ENCODE measurements around the gene RNF8. TPM values are rescaled to one million over a fixed set of nuclear protein-coding genes. Genes with fewer than 3 reads are reported as not detected.

RNF8 gene
- total and polyA plus RNA-seq, 2 experiments from 2014 or later, result 38.5 to 49.9 TPM

GRCh38 chr6:37366910-37367309 is 13.1 kb downstream of the RNF8 start:
- H3K27me3 ChIP-seq, result no peaks in the 10 kb centered on the region
- H3K36me3 ChIP-seq, result peaks cover 20% of the 10 kb centered on the region
- TF ChIP-seq CTCF (IDR thresholded peaks at IDR 0.05; ENCODE audit: low read depth, low read length), result no peak
- DNase-seq (ENCODE audit: low read depth in 1 of 2, low spot score in 1 of 2), result no peak
- H3K27ac ChIP-seq, result no peak overlapping the region
- no peak overlapping the region for H3K4me3 ChIP-seq
- peaks cover 39% of the 10 kb centered on the region for H3K4me1 ChIP-seq (ENCODE audit: low read depth)
- no peaks in the 10 kb centered on the region for H3K9me3 ChIP-seq (ENCODE audit: low read depth)

GRCh38 chr6:37368961-37369320 is 15.2 kb downstream of the RNF8 start:
- peaks cover 24% of the 10 kb centered on the region for H3K4me1 ChIP-seq (ENCODE audit: low read depth)
- no peak for DNase-seq (ENCODE audit: low read depth in 1 of 2, low spot score in 1 of 2)
- H3K9me3 ChIP-seq (ENCODE audit: low read depth), result no peaks in the 10 kb centered on the region
- no peak overlapping the region for H3K4me3 ChIP-seq
- no peak overlapping the region for H3K27ac ChIP-seq
- TF ChIP-seq CTCF (IDR thresholded peaks at IDR 0.05; ENCODE audit: low read depth, low read length), result no peak
- peaks cover 39% of the 10 kb centered on the region for H3K36me3 ChIP-seq
- H3K27me3 ChIP-seq, result no peaks in the 10 kb centered on the region

GRCh38 chr6:37369321-37370201 is 15.8 kb downstream of the RNF8 start:
- H3K4me1 ChIP-seq (ENCODE audit: low read depth), result peaks cover 20% of the 10 kb centered on the region
- no peak overlapping the region for H3K4me3 ChIP-seq
- no peak for TF ChIP-seq CTCF (IDR thresholded peaks at IDR 0.05; ENCODE audit: low read depth, low read length)
- H3K27ac ChIP-seq, result no peak overlapping the region
- peaks cover 42% of the 10 kb centered on the region for H3K36me3 ChIP-seq
- no peaks in the 10 kb centered on the region for H3K27me3 ChIP-seq
- H3K9me3 ChIP-seq (ENCODE audit: low read depth), result no peaks in the 10 kb centered on the region
- DNase-seq (ENCODE audit: low read depth in 1 of 2, low spot score in 1 of 2), result peak in 1 of 2 donors; percentile 54

- no peaks in the 10 kb centered on the region for H3K9me3 ChIP-seq (ENCODE audit: low read depth)
- H3K36me3 ChIP-seq, result peaks cover 58% of the 10 kb centered on the region
- TF ChIP-seq CTCF (IDR thresholded peaks at IDR 0.05; ENCODE audit: low read depth, low read length), result no peak
- no peaks in the 10 kb centered on the region for H3K27me3 ChIP-seq
- peaks cover 5% of the 10 kb centered on the region for H3K4me1 ChIP-seq (ENCODE audit: low read depth)
- DNase-seq (ENCODE audit: low read depth in 1 of 2, low spot score in 1 of 2), result peak in 1 of 2 donors; percentile 35
- H3K27ac ChIP-seq, result no peak overlapping the region
- H3K4me3 ChIP-seq, result no peak overlapping the region
These were observed 17.6 kb downstream of the RNF8 start for GRCh38 chr6:37371154-37372083.

GRCh38 chr6:37372116-37372515 is 18.3 kb downstream of the RNF8 start:
- DNase-seq (ENCODE audit: low read depth in 1 of 2, low spot score in 1 of 2), result no peak
- Histone ChIP-seq H3K27me3 (no peaks in the 10 kb centered on the region), H3K27ac (no peak overlapping the region), H3K36me3 (peaks cover 61% of the 10 kb centered on the region), H3K4me3 (no peak overlapping the region), H3K9me3 (ENCODE audit: low read depth) (no peaks in the 10 kb centered on the region), H3K4me1 (ENCODE audit: low read depth) (no peaks in the 10 kb centered on the region)
- TF ChIP-seq CTCF (IDR thresholded peaks at IDR 0.05; ENCODE audit: low read depth, low read length), result no peak

Measured in cardiac muscle cell (in vitro differentiated cells and primary cell).